Measurements from ENCODE around the gene GFM2.

GRCh38 chr5:74717596-74717995 is 49.3 kb downstream of the GFM2 start:
- TF ChIP-seq CTCF (IDR thresholded peaks at IDR 0.05; ENCODE audit: borderline replicate concordance, extremely low read depth, low read length, poor library complexity, severe bottlenecking), result no peak
- no peak for TF ChIP-seq EZH2 (IDR thresholded peaks at IDR 0.05; ENCODE audit: borderline replicate concordance, low read depth, low read length, severe bottlenecking)

Data from DND-41 (cell line).